Neural cell (in vitro differentiated cells): Measurements from ENCODE around the gene PAK5.

ENCODE experiments used
- CTCF ChIP-seq: fragments of 450-650 bp; IDR thresholded peaks from 2 replicates; pipeline ENCODE4 v1.5.1; 2014; ENCODE audit warnings: antibody characterized with exemption, mild to moderate bottlenecking, moderate library complexity; ENCODE audit not compliant: poor library complexity, severe bottlenecking
- POLR2AphosphoS5 ChIP-seq: IDR thresholded peaks from 2 replicates; pipeline ENCODE4 v1.6.1; 2012

- TF ChIP-seq CTCF: no peak
- TF ChIP-seq POLR2AphosphoS5: no peak
Observed at GRCh38 chr20:9498322-9498721, 340.6 kb downstream of the PAK5 start.
